GM18867 (cell line): ENCODE results near the gene GPANK1.

ENCODE experiments used
- ATAC-seq: cut with Tn5 transposase; IDR thresholded peaks from one replicate; pipeline ENCODE4 v1.9.1; 2021; ENCODE audit warnings: mild to moderate bottlenecking, moderate library complexity; ENCODE audit not compliant: unreplicated experiment

The GPANK1 gene

GRCh38 chr6:31643818-31644454, 20.9 kb downstream of the GPANK1 start:
- ATAC-seq, result no peak

DNA sequence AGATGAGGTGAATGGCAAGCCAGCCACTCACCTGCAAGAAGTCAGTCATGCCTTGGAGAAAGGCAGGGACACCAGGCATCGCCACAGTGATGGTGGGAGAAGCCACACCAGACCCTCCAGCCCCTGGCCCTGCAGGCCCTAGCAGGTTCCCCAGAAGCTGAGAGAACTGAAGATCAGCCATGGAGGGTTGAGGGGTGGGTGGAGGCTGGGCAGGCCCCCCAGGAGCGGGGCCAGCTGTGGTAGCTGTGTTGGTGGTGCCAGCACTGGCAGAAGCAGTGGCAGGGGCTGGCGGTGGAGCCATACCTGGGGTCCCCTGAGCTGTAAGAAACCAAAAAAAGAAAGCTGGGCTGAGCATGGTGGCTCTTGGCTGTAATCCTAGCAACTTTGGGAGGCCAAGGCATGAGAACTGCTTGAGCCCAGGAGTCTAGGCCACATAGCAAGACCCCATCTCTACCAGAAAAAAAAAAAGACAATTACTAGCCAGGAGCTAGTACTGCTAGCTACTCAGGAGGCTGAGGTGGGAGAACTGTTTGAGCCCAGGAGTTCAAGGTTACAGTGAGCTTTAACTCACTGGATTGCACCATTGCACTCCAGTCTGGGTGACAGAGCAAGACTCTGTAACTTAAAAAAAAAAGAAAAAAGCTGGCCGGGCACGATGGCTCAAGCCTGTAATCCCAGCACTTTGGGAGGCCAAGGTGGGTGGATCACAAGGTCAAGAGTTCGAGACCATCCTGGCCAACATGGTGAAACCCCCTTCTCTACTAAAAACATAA, 21.8 kb downstream of the GPANK1 start:
- no peak for ATAC-seq

GRCh38 chr6:31641370-31641769, 23.4 kb downstream of the GPANK1 start:
- no peak for ATAC-seq

GRCh38 chr6:31640612-31641011, 24.2 kb downstream of the GPANK1 start:
- no peak for ATAC-seq

DNA sequence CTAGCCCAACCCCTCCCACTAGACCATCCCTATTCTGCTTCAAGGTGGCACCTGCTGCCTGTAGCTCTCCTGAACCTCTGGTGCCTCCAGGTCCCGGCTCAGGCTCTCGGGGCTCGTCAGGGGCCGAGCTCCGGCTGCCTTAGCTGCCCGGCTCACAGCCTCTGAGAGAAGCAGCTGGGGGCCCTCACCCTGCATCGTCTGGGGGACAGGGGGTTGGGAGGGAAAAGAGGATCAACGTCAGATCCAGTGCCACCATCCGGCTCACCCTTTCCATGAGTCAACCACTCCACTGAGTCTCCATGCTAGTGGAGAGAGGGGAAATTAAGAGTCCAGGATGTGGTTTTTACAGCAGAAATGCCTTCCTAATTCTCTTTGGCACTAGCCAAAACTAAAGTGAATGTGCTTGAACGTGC, 25.3 kb downstream of the GPANK1 start:
- no peak for ATAC-seq

DNA sequence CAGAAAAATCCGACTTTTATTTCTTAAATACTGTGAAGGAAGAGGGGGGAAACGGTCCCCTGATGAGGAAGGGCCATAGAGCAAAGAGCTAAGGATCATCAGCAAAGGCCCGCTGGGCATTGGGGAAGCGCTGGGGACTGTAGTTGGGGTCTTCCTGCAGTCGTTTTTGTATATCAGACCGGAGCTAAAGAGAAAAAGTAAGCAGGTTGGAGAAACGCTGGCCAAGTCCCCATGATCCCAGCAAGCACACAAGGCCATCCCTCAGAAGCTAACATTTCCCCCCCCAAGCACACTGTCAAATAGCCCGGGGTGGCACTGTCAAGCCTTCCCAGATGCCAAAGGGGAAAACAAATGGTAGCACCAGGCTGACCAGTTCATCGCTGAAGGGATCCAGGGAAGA, 25.8 kb downstream of the GPANK1 start:
- no peak for ATAC-seq

DNA sequence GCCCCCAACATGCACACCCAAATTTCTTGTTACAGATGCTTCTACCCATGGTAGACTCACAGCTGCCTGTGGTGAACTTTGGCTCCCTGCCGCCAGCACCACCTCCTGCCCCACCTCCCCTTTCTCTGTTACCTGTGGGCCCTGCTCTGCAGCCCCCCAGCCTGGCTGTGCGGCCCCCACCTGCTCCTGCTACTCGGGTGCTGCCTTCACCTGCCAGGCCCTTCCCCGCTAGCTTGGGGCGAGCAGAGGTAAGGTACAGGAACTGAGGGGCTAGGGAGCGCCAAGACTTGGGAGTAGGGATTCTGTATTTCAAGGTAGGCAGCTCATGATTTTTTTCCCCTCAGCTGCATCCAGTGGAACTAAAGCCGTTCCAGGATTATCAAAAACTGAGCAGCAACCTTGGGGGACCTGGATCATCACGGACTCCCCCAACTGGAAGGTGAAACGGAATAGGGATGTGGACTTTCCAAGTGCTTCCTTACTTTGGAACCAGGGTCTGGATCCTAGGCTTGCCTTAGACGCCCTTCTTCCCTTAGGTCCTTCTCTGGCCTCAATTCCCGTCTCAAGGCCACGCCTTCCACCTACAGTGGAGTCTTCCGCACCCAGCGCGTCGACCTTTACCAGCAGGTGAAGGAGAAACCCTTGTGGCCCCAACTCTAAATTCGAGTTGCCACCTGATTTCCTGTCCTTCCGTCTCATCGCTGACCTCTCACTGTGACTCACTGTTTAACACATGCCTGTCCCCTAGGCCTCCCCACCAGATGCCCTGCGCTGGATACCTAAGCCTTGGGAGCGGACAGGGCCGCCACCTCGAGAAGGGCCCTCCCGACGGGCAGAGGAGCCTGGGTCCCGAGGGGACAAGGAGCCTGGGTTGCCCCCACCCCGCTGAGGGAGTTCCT, 27.9 kb downstream of the GPANK1 start:
- ATAC-seq, result no peak

GRCh38 chr6:31634969-31635575, 29.7 kb downstream of the GPANK1 start:
- no peak for ATAC-seq

DNA sequence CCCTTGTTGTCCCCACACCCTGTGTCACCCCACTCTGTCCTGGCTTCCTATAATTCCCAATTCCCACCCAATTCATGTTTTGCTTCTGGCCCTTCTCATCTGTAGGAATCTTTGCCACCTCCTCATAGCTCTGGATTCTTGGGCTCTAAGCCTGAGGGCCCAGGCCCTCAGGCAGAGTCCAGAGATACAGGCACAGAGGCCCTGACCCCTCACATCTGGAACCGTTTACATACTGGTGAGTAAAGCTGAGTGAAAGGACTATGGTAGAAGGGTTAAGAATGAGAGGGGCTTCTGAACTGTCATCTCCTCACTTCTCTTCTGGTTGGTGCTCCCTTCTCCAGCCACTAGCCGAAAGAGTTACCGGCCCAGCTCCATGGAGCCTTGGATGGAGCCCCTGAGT, 30.7 kb downstream of the GPANK1 start:
- ATAC-seq, result no peak

GRCh38 chr6:31633447-31633846, 31.4 kb downstream of the GPANK1 start:
- no peak for ATAC-seq

DNA sequence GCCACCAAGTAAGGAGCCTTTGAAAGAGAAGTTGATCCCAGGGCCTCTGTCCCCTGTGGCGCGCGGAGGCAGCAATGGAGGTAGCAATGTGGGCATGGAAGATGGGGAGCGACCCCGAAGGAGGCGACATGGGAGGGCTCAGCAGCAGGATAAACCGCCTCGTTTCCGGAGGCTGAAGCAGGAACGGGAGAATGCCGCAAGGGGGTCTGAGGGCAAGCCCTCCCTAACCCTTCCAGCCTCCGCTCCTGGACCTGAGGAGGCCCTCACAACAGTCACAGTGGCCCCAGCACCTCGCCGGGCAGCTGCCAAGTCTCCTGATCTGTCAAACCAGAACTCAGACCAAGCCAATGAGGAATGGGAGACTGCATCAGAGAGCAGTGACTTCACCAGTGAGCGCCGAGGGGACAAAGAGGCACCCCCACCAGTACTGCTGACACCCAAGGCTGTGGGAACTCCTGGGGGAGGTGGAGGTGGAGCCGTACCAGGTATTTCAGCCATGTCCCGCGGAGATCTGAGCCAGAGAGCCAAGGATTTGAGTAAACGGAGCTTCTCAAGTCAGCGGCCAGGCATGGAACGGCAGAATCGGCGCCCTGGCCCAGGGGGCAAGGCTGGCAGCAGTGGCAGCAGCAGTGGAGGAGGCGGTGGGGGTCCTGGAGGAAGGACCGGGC, 32.4 kb downstream of the GPANK1 start:
- no peak for ATAC-seq

GRCh38 chr6:31631681-31632278, 33.0 kb downstream of the GPANK1 start:
- no peak for ATAC-seq

GRCh38 chr6:31631209-31631608, 33.6 kb downstream of the GPANK1 start:
- no peak for ATAC-seq

DNA sequence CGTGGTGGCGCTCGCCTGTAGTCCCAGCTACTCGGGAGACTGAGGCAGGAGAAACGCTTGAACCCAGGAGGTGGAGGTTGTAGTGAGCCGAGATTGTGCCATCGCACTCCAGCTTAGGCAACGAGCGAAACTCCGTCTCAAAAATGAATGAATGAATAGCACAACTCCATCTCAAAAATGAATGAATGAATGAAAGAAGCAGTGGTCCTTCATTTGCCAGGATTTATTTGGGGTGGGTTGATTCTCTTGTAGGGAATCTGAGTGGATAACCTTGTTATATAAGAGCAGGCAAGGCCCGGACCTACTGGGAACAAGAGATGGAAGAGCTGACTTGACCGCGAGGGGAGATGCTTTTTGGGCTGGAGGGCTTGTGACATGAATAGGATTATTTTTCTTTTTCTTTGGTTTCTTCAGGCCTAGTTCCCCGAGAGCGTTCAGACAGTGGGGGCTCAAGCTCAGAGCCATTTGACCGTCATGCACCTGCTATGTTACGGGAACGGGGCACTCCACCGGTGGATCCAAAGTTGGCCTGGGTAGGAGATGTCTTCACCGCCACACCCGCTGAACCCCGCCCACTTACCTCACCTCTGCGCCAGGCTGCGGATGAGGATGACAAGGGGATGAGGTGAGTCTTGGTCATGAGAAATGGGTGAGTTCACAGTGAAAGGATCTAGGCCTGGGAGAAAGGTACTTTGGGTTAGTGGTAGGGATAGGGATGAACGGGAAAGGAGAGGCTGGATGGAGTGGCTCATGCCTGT, 34.4 kb downstream of the GPANK1 start:
- no peak for ATAC-seq

DNA sequence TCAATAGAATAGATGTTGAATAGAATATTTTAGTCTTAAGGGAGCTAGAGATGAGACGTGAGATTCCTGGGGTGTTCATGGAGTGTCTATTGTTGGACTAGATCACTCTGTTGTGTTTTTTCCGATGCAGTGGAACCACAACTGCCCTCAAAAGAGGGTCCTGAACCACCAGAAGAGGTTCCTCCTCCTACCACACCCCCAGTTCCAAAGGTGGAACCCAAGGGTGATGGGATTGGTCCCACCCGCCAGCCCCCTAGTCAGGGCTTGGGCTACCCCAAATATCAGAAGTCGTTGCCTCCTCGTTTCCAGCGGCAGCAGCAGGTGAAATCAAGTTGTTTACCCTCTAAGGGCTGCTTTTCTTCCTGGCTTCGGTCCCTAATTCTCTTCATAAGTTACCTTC, 35.8 kb downstream of the GPANK1 start:
- no peak for ATAC-seq

GRCh38 chr6:31627690-31628287, 37.0 kb downstream of the GPANK1 start:
- no peak for ATAC-seq

DNA sequence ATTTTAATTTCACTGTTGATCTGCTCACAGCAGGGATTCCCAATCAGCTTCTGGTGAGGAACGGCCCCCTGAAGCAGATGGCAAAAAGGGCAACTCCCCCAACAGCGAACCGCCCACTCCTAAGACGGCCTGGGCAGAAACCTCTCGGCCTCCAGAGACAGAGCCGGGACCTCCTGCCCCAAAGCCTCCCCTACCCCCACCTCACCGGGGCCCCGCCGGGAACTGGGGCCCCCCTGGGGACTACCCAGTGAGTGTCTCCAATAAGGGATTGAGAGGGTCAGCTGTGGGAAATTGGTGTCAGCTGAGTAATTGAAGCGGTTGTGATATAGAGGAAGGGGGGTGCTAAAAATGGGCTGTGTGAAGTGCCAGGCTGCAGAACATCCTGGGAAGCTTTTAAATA, 37.8 kb downstream of the GPANK1 start:
- ATAC-seq, result no peak

DNA sequence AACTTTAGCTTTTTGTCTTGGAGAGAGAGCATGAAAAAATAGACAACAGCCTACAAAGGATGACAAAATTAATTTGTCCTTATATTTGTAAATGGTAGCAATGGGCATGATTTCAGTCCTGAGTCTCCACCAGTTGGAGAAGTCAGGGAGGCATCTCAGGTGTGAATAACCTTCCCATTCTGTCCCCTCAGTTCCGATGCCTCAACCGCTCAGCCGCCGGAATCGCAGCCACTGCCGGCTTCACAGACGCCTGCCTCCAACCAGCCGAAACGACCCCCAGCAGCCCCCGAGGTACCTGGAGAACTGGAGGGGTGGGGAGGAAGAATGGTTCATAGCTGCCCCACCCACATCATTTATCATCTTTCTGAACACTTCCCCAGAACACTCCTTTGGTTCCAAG, 40.7 kb downstream of the GPANK1 start:
- ATAC-seq, result no peak

GRCh38 chr6:31622684-31623091, 42.1 kb downstream of the GPANK1 start:
- ATAC-seq, result no peak
